ENCODE results near the gene RLF.

RLF gene, protein sequence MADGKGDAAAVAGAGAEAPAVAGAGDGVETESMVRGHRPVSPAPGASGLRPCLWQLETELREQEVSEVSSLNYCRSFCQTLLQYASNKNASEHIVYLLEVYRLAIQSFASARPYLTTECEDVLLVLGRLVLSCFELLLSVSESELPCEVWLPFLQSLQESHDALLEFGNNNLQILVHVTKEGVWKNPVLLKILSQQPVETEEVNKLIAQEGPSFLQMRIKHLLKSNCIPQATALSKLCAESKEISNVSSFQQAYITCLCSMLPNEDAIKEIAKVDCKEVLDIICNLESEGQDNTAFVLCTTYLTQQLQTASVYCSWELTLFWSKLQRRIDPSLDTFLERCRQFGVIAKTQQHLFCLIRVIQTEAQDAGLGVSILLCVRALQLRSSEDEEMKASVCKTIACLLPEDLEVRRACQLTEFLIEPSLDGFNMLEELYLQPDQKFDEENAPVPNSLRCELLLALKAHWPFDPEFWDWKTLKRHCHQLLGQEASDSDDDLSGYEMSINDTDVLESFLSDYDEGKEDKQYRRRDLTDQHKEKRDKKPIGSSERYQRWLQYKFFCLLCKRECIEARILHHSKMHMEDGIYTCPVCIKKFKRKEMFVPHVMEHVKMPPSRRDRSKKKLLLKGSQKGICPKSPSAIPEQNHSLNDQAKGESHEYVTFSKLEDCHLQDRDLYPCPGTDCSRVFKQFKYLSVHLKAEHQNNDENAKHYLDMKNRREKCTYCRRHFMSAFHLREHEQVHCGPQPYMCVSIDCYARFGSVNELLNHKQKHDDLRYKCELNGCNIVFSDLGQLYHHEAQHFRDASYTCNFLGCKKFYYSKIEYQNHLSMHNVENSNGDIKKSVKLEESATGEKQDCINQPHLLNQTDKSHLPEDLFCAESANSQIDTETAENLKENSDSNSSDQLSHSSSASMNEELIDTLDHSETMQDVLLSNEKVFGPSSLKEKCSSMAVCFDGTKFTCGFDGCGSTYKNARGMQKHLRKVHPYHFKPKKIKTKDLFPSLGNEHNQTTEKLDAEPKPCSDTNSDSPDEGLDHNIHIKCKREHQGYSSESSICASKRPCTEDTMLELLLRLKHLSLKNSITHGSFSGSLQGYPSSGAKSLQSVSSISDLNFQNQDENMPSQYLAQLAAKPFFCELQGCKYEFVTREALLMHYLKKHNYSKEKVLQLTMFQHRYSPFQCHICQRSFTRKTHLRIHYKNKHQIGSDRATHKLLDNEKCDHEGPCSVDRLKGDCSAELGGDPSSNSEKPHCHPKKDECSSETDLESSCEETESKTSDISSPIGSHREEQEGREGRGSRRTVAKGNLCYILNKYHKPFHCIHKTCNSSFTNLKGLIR (N-terminal part only)

GRCh38 chr1:40161125-40161887 lies at the start of gene RLF:
Gene RLF (plus strand): TSS chr1:40161387. CDS start chr1:40161400, 13 bp downstream.
- peak; percentile 98 for DNase-seq

DNA sequence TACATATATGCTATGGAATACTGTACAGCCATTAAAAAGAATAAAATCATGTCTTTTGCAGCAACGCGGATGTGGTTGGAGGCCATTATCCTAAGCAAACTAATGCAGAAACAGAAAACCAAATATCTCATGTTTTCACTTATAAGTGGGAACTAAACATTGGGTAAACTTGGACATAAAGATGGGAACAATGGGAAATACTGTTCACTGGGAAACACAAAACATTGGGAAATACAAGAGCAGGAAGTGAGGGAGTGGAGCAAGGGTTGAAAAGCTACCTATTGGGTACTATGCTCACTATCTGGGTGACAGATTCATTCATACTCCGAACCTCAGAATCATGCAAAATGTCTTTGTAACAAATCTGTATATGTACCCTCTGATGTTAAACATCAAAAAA lies 46.8 kb upstream of the RLF start:
- DNase-seq = no peak

GRCh38 chr1:40120128-40120527 lies 41.1 kb upstream of the RLF start:
- no peak for DNase-seq

DNA sequence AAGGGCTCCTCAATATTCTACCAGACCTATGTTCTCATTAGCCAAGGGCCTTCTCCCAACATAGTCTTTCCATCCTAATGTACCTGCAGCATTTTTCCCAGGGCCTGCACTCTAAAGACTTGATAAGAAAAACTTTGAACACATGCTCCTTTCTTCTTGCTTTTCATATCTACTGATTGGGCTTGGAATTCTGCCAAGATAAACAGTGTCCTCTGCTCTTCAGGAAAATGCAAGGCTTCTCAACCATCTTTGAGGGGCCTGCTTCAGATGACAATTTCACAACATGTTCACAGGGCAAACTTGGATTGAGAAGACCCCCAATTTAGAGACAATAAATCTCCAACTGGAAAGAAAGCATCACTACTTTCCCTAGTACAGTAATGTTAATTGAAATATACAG lies 38.3 kb upstream of the RLF start:
- no peak for DNase-seq

GRCh38 chr1:40130892-40131291 lies 30.3 kb upstream of the RLF start:
- DNase-seq = no peak

GRCh38 chr1:40132383-40133311 lies 28.5 kb upstream of the RLF start:
- DNase-seq = no peak

- DNase-seq = no peak
Observed at GRCh38 chr1:40133312-40133665, 27.9 kb upstream of the RLF start.

- no peak for DNase-seq
Observed at GRCh38 chr1:40133839-40134238, 27.3 kb upstream of the RLF start.

DNA sequence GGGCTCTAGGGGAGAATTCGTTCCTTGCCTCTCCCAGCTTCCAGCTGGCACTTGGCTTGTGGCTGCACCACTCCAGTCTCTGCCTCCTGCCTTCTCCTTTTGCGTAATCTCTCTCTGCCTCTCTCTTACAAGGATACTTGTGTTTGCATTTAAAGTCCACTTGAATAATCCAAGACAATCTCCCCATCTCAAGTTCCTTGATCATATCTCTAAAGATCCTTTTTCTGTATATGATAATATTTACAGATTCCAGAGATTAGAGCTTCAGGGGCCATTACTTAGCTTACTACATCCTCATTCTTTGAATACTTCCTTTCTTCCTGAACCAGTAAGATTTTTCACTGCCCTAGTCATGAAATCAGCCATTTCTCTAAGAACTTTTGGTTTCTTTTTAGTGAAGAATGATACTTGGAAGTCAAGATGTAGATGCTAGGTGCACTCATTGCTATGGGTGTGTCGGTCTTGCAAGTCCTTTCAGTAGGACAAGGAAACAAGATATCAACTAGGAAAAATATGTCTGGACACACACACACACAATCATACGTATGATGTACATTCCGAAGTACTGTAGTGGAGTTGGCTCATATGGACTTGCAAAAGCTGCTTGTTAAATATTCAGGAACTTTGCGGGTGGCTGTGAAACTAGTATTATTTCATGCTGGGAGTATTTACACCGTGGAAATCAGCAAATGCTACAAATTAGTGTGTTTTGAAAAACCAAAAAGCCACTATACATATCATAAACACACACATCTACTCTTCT lies 20.8 kb upstream of the RLF start:
- no peak for DNase-seq

- no peak for DNase-seq
Observed at GRCh38 chr1:40141878-40142535, 19.2 kb upstream of the RLF start.

- peak; percentile 82 to 84 for DNase-seq
Observed at GRCh38 chr1:40143891-40144575, 17.2 kb upstream of the RLF start.

- DNase-seq = no peak
Observed at GRCh38 chr1:40151457-40152079, 9.6 kb upstream of the RLF start.

DNA sequence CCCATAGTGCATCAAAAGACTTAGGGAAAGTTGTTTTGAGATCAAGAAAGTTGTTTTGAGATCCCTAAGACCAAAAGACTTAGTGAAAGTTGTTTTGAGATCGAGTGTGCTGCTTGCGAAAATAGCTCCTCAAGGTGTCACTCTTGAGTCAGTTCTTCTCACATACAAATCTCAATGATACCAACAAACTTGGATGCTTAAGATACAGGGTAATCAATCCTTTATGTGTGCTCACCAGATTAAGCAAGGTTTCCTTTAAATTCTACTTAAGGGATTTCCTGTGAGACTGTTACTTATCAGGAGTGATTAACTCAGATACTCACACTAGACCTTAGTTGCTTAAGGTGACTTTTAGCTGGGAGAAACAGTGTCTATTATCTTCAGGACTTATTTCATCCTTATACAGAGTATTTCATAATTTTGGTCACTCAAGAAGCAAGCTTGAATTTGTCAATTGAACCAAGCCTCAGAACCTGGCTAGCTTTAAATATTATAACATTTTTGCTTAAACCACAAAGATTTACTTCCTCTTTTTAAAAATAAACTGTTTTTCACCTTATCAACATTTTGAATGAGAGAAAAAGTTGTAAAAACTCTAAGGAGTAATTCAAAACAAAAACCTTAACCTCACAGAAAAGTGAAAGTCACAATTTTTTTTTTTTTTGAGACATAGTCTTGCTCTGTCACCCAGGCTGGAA lies 8.0 kb upstream of the RLF start:
- DNase-seq = peak; percentile 39 to 59

- no peak for DNase-seq
Observed at GRCh38 chr1:40155135-40155534, 6.1 kb upstream of the RLF start.

DNA sequence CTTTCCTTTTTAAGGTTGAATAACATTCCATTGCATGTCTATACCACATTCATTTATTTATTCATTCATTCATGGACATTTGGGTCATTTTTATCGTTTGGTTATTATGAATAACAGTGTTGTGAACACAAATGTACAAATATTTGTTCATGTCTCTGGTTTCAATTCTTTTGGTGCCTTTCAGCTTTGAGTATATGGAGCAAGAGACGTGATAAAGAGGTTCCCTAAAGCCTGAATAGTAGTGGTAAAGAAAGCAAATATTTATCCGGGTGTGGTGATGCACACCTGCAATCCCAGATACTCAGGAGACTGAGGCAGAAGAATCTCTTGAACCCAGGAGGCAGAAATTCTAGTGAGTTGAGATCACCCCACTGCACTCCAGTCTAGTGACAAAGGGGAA lies 5.3 kb upstream of the RLF start:
- peak in 1 of 2 experiments; percentile 9 for DNase-seq

DNA sequence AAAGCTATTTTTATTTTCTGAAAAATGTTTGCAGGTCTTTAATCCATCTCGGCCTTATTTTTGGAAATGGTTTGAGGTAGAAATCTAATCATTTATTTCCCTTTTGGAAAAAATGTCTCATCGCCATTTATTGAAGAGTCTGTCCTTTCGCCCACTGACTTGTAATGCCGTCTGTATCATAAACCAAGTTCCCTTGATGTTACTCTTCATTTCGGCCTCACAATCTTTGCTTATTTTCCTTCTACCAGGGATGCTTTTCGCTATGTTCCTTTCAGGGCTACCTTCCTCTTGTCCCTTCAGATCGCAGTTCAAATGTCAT lies 422 bp upstream of the RLF start:
- DNase-seq = no peak

- no peak for DNase-seq
Observed at GRCh38 chr1:40161888-40162397, 756 bp downstream of the RLF start.

Data from NCI-H2081 (cell line).